GM10248 (cell line): ENCODE results near the gene MARCHF3.

Source experiments
- CTCF ChIA-PET: fragments of 300-600 bp; sonication (Branson Sonifier 250); formaldehyde crosslinking; extraction: SDS; loops from one replicate; lab custom pipeline; 2021; ENCODE audit warnings: antibody characterized with exemption; lab: Yijun Ruan, JAX
- POLR2A ChIA-PET: fragments of 350-650 bp; sonication (Branson Sonifier 250); formaldehyde crosslinking; extraction: SDS; loops from one replicate; lab custom pipeline; 2020; ENCODE audit warnings: antibody characterized with exemption; lab: Yijun Ruan, JAX
- DNase-seq: peaks from one replicate; pipeline ENCODE4 v3.0.0; 2012; ENCODE audit errors: extremely low spot score
- TF ChIP-seq, protein P1 (sequence below): IDR thresholded peaks from 2 replicates; pipeline ENCODE4 v1.5.1; 2012; ENCODE audit warnings: mild to moderate bottlenecking, low read depth; ENCODE audit errors: extremely low read depth, missing control alignments, control extremely low read depth

MARCHF3 gene

GRCh38 chr5:126883564-126884245 lies 146.7 kb downstream of the MARCHF3 start:
- ChIA-PET POLR2A (no interaction called here), CTCF (interaction anchor here (1.0 to 1.3 kb wide), 3 partner anchors 14 to 142 kb away, joined by 3 read pairs; no protein-coding TSS in a partner anchor)
- TF ChIP-seq, protein P1, sequence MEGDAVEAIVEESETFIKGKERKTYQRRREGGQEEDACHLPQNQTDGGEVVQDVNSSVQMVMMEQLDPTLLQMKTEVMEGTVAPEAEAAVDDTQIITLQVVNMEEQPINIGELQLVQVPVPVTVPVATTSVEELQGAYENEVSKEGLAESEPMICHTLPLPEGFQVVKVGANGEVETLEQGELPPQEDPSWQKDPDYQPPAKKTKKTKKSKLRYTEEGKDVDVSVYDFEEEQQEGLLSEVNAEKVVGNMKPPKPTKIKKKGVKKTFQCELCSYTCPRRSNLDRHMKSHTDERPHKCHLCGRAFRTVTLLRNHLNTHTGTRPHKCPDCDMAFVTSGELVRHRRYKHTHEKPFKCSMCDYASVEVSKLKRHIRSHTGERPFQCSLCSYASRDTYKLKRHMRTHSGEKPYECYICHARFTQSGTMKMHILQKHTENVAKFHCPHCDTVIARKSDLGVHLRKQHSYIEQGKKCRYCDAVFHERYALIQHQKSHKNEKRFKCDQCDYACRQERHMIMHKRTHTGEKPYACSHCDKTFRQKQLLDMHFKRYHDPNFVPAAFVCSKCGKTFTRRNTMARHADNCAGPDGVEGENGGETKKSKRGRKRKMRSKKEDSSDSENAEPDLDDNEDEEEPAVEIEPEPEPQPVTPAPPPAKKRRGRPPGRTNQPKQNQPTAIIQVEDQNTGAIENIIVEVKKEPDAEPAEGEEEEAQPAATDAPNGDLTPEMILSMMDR, result no peak
- no peak for DNase-seq

GRCh38 chr5:126881821-126882600 lies 148.3 kb downstream of the MARCHF3 start:
- POLR2A ChIA-PET, result no interaction called here

GRCh38 chr5:126878634-126879033 lies 151.7 kb downstream of the MARCHF3 start:
- ChIA-PET POLR2A (no interaction called here), CTCF (interaction anchor here (1.0 kb wide), 1 partner anchor 60 kb away, joined by 4 read pairs; no protein-coding TSS in a partner anchor)
- DNase-seq, result no peak
- TF ChIP-seq, protein P1, result no peak

More at GRCh38 chr5:126881821-126882600, 148.3 kb downstream of the MARCHF3 start:
- no peak for DNase-seq
- CTCF ChIA-PET, result interaction anchor here (1.1 to 1.3 kb wide), 2 partner anchors 13 to 48 kb away, joined by 3 to 5 read pairs; no protein-coding TSS in a partner anchor
- TF ChIP-seq, protein P1, result no peak

DNA sequence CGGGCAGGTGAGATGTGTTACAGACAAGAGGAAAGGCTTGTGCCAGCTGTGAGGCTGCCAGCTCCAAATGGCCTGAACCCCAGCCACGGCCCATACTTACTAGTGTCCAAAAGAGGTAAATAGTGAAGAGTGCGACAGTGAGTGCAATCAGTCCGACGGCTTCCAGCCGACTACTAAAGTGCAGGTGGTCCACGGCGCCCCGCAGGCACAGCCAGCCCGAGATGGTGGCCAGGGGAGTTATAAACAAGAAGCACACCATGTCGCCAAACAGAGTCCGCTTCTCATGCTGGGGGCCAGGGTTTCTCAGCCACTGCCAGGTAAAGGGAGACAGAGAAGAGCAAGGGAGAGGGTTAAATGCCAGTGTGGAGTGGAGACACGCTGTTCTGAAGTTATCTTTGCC lies 152.3 kb downstream of the MARCHF3 start:
- TF ChIP-seq, protein P1, result no peak
- no peak for DNase-seq
- CTCF ChIA-PET, result no interaction called here
- POLR2A ChIA-PET, result no interaction called here

DNA sequence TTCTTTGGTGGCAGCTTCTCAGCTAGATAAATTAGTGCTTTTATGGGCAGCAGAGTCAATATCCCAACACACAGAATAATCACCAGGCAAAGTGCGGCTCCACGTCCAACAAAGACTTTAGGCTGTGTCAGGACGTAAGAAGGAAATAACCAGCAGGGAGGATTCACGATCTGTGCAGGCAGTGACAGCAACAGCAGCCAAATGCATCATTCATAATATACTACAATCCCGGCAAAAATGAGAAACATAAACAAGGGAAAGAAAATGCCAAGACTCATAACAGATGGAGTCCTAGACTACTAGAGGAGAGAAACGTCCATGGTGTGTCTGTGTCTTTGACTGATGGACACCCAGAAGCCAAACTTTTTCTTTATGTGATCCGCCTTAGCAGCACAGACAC lies 152.8 kb downstream of the MARCHF3 start:
- TF ChIP-seq, protein P1, result no peak
- POLR2A ChIA-PET, result no interaction called here
- CTCF ChIA-PET, result no interaction called here
- DNase-seq, result no peak

GRCh38 chr5:126875303-126875785 lies 155.0 kb downstream of the MARCHF3 start:
- ChIA-PET CTCF (no interaction called here), POLR2A (no interaction called here)
- TF ChIP-seq, protein P1, result no peak
- no peak for DNase-seq
